ENCODE data around the gene TARBP2. TPM values are rescaled to one million over a fixed set of nuclear protein-coding genes. Genes with fewer than 3 reads are reported as not detected.

The TARBP2 gene
- polyA plus RNA-seq, 2 of the 4 experiments (the other 2 are of a cell fraction) = 41.5 to 49.9 TPM

DNA sequence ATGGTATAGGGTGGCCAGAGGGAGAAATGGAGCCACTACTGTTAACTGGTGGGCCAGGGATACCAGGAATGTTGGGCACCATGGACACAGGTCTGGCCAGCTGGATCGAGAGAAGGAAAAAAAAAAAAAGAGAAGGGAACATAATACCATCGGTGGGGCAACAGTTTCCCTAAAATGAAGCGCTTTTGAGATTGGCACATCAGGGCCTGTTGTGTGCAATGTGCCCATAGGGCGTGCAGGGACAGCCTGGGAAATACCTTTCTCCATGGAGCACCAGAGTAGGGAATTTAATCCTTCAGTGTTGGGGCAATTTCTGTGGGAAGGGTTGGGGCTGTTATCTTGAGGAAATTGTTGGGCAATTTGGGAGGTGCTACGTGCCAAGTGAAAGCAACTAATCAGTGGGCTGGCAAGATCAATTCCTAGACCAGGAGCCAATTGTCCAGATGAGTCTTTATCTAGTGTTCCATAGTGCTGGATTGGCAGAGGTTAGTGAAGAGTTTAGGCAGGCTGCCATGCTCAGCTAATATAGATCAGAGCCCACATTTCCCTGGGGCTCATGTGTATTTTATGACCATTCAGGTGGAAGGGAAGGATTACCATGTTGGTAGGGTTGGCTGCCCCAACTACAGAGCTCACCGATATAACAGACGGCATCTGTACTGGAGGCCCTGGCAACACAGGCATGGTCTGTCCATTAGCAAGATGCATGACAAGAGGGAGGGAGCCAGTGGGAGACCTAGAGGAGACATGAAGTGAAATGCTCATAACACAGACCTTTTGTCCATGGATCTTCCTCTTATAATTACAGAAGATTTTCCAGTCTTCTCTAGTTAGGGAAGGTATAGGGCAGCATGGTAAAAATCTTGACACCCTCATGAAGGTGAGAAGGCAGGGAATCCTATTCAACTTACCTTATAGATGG is 31.7 kb downstream of the TARBP2 start:
- WGBS (ENCODE audit: missing lambda C conversion rate) = 91% methylated on average over 7 of the region's 7 CpGs
- H3K4me1 ChIP-seq = peaks cover 7% of the 10 kb centered on the region; the same call in 2 of the 3 replicates
- POLR2A ChIA-PET = interaction anchor here (0.5 to 0.6 kb wide), 2 partner anchors 7 to 24 kb away, joined by 3 to 5 read pairs; no protein-coding TSS in a partner anchor
- H3K9me3 ChIP-seq = no peaks in the 10 kb centered on the region
- DNase-seq (ENCODE audit: low read depth in 1 of 2, low spot score in 1 of 2) (no peak), ATAC-seq (no peak), FAIRE-seq (no peak)
- CTCF ChIA-PET = interaction anchor here (0.9 to 2.2 kb wide), 5 partner anchors 10 to 143 kb away, joined by 3 to 11 read pairs (median 6); partner anchors contain the start of gene ATP5MC2
- H3K4me2 ChIP-seq = no peak overlapping the region
- no peak overlapping the region for H3K27ac ChIP-seq
- TF ChIP-seq EP300 (IDR thresholded peaks at IDR 0.05) = no peak
- no peak overlapping the region for H3K4me3 ChIP-seq

DNA sequence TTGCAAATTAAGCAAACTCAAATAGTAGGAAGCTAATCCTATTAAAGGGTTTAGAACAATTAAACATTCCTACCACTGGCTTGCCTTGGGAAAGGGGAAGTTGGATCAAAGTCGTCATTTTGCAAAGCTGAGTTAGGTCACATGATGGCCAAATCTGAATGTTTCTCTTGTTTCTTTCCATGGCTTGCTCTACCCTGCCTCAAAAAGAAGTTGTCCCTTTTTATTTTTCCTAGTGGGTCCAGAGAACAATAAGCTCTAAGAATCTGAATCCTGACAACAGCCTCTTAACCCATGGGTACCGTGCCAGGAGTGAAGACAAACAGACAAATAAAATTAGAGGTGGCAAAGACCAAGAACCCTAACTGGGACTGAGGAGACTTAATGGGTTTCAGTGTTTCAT is 32.4 kb downstream of the TARBP2 start:
- Histone ChIP-seq H3K4me2 (no peak overlapping the region), H3K9me3 (no peaks in the 10 kb centered on the region), H3K27ac (no peak overlapping the region), H3K4me1 (peaks cover 14% of the 10 kb centered on the region; the same call in 2 of the 3 replicates), H3K4me3 (no peak overlapping the region)
- ChIA-PET POLR2A (interaction anchor here (0.5 kb wide), 1 partner anchor 24 kb away, joined by 3 read pairs; no protein-coding TSS in a partner anchor), CTCF (interaction anchor here (0.9 to 1.5 kb wide), 3 partner anchors 10 to 142 kb away, joined by 3 to 10 read pairs (median 6); partner anchors contain the start of gene ATP5MC2)
- no peak for FAIRE-seq
- no peak for TF ChIP-seq GATA3 (IDR thresholded peaks at IDR 0.05; ENCODE audit: borderline replicate concordance)
- no peak for TF ChIP-seq JUNB (IDR thresholded peaks at IDR 0.05)
- TF ChIP-seq HOXB5 (CRISPR knock-in tag; IDR thresholded peaks at IDR 0.05) = no peak
- no peak for TF ChIP-seq ZFP36 (IDR thresholded peaks at IDR 0.05; ENCODE audit: borderline replicate concordance, partially characterized antibody)
- no peak for DNase-seq (ENCODE audit: low read depth in 1 of 2, low spot score in 1 of 2)
- no peak for ATAC-seq
- 89% methylated on average over 2 of the region's 2 CpGs for WGBS (ENCODE audit: missing lambda C conversion rate)

DNA sequence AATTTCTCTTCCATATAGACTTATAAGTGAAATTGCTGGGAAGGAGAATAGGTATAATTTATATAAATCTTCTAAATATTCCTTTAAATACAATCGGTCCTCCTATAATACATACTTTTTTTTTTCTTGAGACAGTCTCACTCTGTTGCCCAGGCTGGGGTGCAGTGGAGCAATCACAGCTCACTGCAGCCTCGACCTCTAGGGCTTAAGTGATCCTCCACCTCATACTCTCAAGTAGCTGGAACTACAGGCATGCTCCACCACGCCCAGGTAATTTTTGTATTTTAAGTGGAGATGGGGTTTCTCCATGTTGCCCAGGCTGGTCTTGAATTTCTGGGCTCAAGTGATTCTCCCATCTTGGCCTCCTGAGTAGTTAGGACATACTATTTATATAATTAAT is 35.9 kb downstream of the TARBP2 start:
- WGBS (ENCODE audit: missing lambda C conversion rate) = 84% methylated on average over 3 of the region's 3 CpGs
- ChIA-PET POLR2A (no interaction called here), CTCF (interaction anchor here (2.6 kb wide), 1 partner anchor 28 kb away, joined by 8 read pairs; no protein-coding TSS in a partner anchor)
- FAIRE-seq = no peak
- no peak overlapping the region for H3K4me3 ChIP-seq
- peaks cover 15% of the 10 kb centered on the region for H3K4me1 ChIP-seq
- no peak overlapping the region for H3K27ac ChIP-seq
- no peak for DNase-seq (ENCODE audit: low read depth in 1 of 2, low spot score in 1 of 2)
- ATAC-seq = no peak
- no peak overlapping the region for H3K4me2 ChIP-seq
- no peak for TF ChIP-seq POLR2A (IDR thresholded peaks at IDR 0.05; ENCODE audit: low read length)
- no peak for TF ChIP-seq RAD21 (conservative IDR thresholded peaks at IDR 0.05 in 1 of 2, IDR thresholded peaks at IDR 0.05 in 1 of 2)
- no peak for TF ChIP-seq HDAC2 (IDR thresholded peaks at IDR 0.05)
- no peaks in the 10 kb centered on the region for H3K9me3 ChIP-seq

DNA sequence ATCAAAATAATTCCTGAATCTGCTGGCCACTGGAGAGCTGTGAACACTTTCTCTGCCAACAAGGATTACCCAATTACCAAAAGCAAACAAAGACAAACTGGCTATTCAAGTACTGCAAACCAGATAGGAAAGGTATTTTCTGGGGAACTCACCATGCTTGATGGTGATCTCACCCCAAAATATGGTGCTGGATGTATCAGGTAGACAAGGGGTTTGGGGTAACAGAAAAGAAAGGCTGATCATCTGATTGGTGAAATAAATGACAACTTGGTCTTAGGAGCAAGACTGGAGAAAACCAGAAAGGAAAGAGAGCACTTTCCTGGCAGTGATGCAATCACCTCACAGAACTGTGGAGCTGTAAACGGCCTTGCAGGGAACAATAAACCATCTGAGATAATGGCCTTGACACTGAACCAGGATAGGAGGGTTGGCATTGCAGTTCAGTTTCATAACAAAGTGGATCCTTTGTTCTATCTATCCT is 37.2 kb downstream of the TARBP2 start:
- Histone ChIP-seq H3K27ac (peak overlapping the region; percentile 52 to 68; a peak in 5 of 6 replicates), H3K4me3 (no peak overlapping the region), H3K9me3 (no peaks in the 10 kb centered on the region), H3K4me1 (peaks cover 15% of the 10 kb centered on the region), H3K4me2 (peak overlapping the region; percentile 53)
- ATAC-seq (peak; percentile 62 to 65; a peak in 4 of 6 replicates), FAIRE-seq (no peak), DNase-seq (ENCODE audit: low read depth in 1 of 2, low spot score in 1 of 2) (peak in 1 of 2 experiments; percentile 42)
- ChIA-PET CTCF (interaction anchor here (0.7 to 2.9 kb wide), 5 partner anchors 16 to 209 kb away, joined by 4 to 11 read pairs (median 7); partner anchors contain the start of gene ATP5MC2), POLR2A (interaction anchor here (2.0 kb wide), 1 partner anchor 138 kb away, joined by 8 read pairs; the partner anchor contains the start of gene ATP5MC2)
- peak; percentile 52 to 71 for TF ChIP-seq CEBPB (IDR thresholded peaks at IDR 0.05)
- no peak for TF ChIP-seq CHD4 (IDR thresholded peaks at IDR 0.05; ENCODE audit: borderline replicate concordance)
- 16% methylated on average over 1 of the region's 1 CpG for WGBS (ENCODE audit: missing lambda C conversion rate)

DNA sequence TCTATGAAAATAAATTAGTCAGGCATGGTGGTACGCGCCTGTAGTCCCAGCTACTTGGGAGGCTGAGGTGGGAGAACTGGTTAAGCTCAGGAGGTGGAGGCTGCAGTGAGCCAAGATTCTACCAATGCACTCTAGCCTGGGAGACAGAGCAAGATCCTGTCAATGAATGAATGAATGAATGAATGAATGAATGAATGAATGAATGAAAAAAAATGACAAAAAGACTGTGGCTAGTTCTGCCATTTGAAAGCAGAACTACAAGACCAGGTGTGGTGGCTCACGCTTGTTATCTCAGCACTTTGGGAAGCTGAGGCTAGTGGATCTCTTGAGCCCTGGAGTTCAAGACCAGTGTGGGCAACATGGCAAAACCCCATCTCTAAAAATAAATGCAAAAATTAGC is 38.4 kb downstream of the TARBP2 start:
- no peak overlapping the region for H3K27ac ChIP-seq
- POLR2A ChIA-PET = interaction anchor here (0.5 to 2.0 kb wide), 3 partner anchors 7 to 229 kb away, joined by 4 to 8 read pairs (median 5); partner anchors contain the start of gene ATP5MC2
- 91% methylated on average over 3 of the region's 3 CpGs for WGBS (ENCODE audit: missing lambda C conversion rate)
- no peak for DNase-seq (ENCODE audit: low read depth in 1 of 2, low spot score in 1 of 2)
- ATAC-seq = no peak
- peaks cover 23% of the 10 kb centered on the region for H3K4me1 ChIP-seq
- FAIRE-seq = no peak
- no peak overlapping the region for H3K4me3 ChIP-seq
- no peak overlapping the region for H3K4me2 ChIP-seq
- H3K9me3 ChIP-seq = no peaks in the 10 kb centered on the region
- CTCF ChIA-PET = interaction anchor here (1.3 to 2.9 kb wide), 3 partner anchors 31 to 137 kb away, joined by 4 to 11 read pairs (median 8); partner anchors contain the start of gene ATP5MC2
- no peak for TF ChIP-seq POLR2AphosphoS2 (conservative IDR thresholded peaks at IDR 0.05; ENCODE audit: low read length)
- no peak for TF ChIP-seq EHF (CRISPR knock-in tag; IDR thresholded peaks at IDR 0.05)
- TF ChIP-seq RFX5 (IDR thresholded peaks at IDR 0.05) = no peak
- no peak for TF ChIP-seq CHD2 (IDR thresholded peaks at IDR 0.05; ENCODE audit: low read length, partially characterized antibody)
- no peak for TF ChIP-seq CEBPB (IDR thresholded peaks at IDR 0.05)
- TF ChIP-seq ZFP36 (IDR thresholded peaks at IDR 0.05; ENCODE audit: borderline replicate concordance, partially characterized antibody) = no peak
- TF ChIP-seq, protein P1, sequence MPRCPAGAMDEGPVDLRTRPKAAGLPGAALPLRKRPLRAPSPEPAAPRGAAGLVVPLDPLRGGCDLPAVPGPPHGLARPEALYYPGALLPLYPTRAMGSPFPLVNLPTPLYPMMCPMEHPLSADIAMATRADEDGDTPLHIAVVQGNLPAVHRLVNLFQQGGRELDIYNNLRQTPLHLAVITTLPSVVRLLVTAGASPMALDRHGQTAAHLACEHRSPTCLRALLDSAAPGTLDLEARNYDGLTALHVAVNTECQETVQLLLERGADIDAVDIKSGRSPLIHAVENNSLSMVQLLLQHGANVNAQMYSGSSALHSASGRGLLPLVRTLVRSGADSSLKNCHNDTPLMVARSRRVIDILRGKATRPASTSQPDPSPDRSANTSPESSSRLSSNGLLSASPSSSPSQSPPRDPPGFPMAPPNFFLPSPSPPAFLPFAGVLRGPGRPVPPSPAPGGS (IDR thresholded peaks at IDR 0.05) = no peak
- no peak for TF ChIP-seq CBX2 (IDR thresholded peaks at IDR 0.05; ENCODE audit: borderline replicate concordance, low read depth)
- no peak for TF ChIP-seq RAD21 (conservative IDR thresholded peaks at IDR 0.05 in 1 of 2, IDR thresholded peaks at IDR 0.05 in 1 of 2)
- TF ChIP-seq RCOR1 (IDR thresholded peaks at IDR 0.05; ENCODE audit: low read depth, low read length) = no peak
- no peak for TF ChIP-seq MAZ (IDR thresholded peaks at IDR 0.05; ENCODE audit: borderline replicate concordance, low read depth, low read length)
- TF ChIP-seq FOSL2 (IDR thresholded peaks at IDR 0.05) = no peak
- TF ChIP-seq FOSL2 (CRISPR knock-in tag; IDR thresholded peaks at IDR 0.05) = no peak
- TF ChIP-seq SREBF2 (IDR thresholded peaks at IDR 0.05) = no peak
- TF ChIP-seq HOXB13 (CRISPR knock-in tag; IDR thresholded peaks at IDR 0.05; ENCODE audit: low read depth) = no peak

All from A549 (cell line).